Measurements from ENCODE around the gene RIMS3.
A peak's percentile ranks its signal among the peaks of the same experiment; 100 is the strongest.
"Not testable (repeated sequence)": the region's sequence is repeated elsewhere in the genome, so short reads cannot be mapped to it uniquely, and the experiment has no call there.

RIMS3 gene

GRCh38 chr1:40630488-40631223 is 34.8 kb downstream of the RIMS3 start:
- DNase-seq (ENCODE audit: low read depth) = no peak

GRCh38 chr1:40629546-40629945 is 35.9 kb downstream of the RIMS3 start:
- DNase-seq (ENCODE audit: low read depth) = not testable (repeated sequence)

- no peak for DNase-seq (ENCODE audit: low read depth)
These were observed 36.6 kb downstream of the RIMS3 start for GRCh38 chr1:40628903-40629292.

DNA sequence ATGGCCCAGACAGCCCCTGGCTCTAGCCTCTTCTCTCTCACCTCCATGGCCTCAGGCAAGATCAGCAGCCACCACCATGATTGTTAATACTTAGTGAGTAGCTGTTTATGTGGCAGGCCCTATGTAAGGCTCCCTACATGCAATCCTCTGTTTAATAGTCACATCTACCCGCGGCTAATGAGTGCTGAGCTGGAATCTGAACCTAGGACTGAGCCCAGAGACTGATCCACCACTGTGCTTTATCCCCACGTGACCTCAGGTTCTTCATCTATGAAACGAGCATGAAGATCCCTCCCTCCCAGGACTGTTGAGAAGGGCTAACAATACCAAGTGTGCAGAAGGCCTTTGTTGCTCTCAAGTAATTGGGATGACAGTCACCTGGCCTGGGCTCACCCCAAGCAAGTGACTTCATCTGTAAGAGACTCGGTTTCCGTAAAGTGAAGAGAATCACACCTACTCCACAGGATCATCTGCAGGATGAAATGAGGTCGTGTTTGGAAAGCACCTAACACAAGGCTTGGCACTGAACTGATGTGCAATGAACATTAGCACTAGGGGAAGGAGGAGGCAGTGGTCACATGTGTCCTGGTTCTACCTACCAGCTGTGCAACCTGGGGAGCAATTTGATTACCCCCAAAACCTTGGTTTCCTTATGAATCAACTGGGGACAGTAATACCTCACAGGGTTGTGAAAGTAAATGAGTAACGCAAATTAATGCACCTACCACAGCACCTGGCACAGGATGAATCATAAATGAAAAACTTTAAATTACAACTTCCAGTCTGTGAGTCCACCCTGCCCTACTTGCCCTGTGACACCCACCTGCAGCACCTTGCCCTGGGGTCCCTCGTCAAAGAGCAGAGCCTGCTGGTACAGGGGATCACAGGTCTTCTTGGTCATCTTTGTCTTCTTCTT is 37.2 kb downstream of the RIMS3 start:
- no peak for DNase-seq (ENCODE audit: low read depth)

- DNase-seq (ENCODE audit: low read depth) = no peak
These were observed 39.1 kb downstream of the RIMS3 start for GRCh38 chr1:40626383-40626770.

GRCh38 chr1:40625476-40626382 is 39.8 kb downstream of the RIMS3 start:
- DNase-seq (ENCODE audit: low read depth) = no peak

GRCh38 chr1:40625076-40625475 is 40.4 kb downstream of the RIMS3 start:
- no peak for DNase-seq (ENCODE audit: low read depth)

DNA sequence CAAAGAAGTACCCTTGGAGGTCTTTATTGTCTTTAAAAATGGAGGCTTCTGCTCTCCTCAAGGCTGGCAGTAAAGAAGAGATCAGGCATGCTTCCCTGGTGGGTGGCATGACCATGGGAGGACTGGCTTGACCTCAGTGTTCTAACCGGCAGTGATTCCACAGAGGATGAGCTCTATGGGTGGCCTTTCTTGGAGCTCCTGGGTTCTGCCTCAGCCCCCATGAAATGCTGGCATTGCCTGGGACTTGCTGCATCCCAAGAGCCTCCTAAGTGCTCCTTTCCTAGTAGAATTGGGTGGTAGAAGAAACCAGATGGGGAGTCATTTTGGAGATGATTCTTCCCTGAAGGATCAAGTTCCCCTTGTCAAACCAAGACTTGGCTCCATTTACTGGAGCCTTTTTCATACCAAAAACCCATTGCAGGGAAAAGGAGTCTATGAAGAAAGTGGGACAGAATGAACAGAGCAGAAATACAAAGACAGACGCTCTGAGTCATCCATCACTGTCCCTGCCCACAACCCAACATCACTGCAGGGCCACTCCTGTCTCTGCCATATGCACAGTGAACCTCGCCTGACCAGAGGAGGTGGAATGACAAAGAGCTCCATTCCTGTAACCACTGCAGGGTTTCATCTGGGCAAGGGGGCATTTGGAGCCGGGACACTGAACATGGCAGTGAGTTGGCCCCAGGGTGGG is 42.4 kb downstream of the RIMS3 start:
- DNase-seq (ENCODE audit: low read depth) = no peak

GRCh38 chr1:40621821-40622450 is 43.5 kb downstream of the RIMS3 start:
- no peak for DNase-seq (ENCODE audit: low read depth)

DNA sequence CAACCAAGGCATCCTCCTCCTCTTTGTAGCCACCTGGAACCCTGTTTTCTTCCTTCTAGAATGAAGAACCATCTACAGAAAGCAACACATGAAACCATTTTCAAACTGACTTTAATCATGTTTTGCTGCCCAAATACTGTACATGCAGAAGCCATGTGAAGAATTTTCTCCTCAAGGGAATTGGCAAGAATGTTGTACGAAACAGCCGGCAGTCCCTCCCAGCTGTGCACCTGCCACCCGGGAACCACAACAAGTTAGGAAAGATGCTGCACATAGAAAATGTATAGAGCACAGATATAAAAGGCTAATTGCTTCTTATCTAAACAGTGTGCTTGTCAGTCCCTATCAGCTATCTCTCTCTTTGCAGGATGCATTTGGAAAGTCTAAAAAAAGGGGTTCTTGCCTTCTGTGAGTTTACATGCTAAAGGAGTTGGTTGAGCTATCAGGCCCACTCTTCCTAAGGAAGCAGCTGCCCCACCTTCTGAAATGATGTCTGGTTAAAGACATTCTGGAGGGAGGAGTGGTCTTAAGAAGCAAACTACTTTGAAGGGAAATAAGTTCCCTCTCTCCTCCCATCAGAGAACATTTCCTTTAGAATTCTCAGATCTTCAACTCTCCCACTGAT is 44.8 kb downstream of the RIMS3 start:
- no peak for DNase-seq (ENCODE audit: low read depth)

DNA sequence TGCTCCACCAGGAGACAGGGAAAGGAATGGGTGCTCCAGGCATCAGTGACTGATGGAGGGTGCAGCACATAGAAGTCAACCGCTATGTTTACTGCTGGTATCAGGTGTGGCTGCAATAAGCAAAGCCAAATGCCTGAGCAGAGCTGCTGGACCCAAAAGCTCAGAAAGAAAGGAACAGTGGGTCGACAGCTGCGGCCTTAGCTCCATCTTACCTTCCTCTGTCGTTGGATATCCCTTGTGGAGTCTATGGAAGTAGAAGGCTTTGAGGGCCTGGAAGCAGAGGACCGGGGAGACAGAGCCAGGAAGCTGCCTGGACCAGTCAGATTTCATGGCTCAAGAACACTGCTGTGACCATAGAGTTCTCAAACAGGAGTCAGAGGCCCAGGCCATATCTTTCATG is 45.3 kb downstream of the RIMS3 start:
- DNase-seq (ENCODE audit: low read depth) = no peak

DNA sequence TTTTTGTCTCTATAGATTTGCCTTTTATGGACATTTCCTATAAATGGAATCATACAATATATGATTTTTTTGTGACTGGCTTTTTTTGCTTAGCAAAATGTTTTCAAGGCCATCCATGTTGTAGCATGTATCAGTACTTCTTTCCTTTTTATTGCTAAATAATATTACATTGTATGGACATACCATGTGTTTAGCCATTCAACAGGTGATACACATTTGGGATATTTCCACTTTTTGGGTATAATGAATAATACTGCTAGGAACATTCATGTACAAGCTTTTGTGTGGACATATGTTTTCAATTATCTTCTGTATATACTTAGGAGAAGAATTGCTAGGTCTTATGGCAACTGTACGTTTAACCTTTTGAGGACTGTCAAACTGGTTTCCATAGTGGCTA is 47.4 kb downstream of the RIMS3 start:
- no peak for DNase-seq (ENCODE audit: low read depth)

- peak; percentile 54 for DNase-seq (ENCODE audit: low read depth)
These were observed 53.1 kb downstream of the RIMS3 start for GRCh38 chr1:40612345-40612831.

GRCh38 chr1:40610156-40610555 is 55.3 kb downstream of the RIMS3 start:
- no peak for DNase-seq (ENCODE audit: low read depth)

DNA sequence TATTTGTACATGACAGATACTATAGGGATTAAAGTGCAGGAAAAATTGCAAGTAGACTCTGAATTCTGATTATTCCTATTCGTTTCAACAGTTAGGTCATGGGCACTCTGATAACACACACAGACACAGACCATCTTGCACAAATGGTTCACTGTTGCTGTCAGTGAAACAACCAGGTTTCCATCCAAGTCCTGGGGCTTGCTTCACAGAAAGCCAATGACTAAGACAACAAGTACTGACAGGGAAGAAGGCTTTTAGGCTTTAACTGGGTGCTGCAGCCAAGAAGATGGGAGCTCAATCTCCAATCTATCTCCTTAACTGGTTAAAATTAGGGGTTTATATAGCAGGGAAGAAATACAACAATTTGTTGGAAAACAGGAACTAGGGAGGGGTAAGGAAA is 57.6 kb downstream of the RIMS3 start:
- no peak for DNase-seq (ENCODE audit: low read depth)

- no peak for DNase-seq (ENCODE audit: low read depth)
These were observed 58.5 kb downstream of the RIMS3 start for GRCh38 chr1:40606978-40607377.

DNA sequence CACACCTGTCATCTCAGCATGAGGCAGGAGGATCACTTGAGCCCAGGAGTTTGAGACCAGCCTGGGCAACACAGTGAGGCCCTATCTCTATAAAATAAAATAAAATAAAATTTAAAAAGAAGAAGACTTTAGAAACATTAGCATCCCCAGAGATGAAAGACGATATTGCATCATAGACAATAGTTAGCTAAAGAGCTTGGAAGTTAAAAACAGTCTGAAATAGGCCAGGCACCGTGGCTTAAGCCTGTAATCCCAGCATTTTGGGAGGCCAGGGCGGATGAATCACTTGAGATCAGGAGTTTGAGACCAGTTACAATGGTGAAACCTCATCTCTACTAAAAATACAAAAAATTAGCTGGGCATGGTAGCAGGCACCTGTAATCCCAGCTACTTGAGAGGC is 59.3 kb downstream of the RIMS3 start:
- no peak for DNase-seq (ENCODE audit: low read depth)

- DNase-seq (ENCODE audit: low read depth) = no peak
These were observed 65.6 kb downstream of the RIMS3 start for GRCh38 chr1:40599926-40600325.

DNA sequence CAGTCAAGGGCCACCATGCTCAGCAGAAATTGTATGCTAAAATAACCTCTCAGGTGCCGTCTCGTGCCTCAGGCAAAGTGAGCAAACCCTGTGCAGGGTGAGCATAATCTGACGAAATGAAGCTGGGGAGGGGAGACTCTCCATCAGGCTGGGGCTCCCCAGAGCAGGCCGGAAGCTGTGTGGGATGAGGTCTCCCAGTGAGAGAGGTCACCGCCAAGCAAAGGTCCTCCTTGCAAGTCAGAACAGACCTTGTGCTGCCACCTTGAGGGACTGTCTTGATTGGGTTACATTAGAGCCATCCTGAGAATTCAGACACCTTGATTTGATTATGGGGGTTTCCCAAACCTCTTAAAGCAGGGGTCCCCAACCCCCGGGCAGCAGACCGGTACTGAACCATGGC is 69.9 kb downstream of the RIMS3 start:
- no peak for DNase-seq (ENCODE audit: low read depth)

DNA sequence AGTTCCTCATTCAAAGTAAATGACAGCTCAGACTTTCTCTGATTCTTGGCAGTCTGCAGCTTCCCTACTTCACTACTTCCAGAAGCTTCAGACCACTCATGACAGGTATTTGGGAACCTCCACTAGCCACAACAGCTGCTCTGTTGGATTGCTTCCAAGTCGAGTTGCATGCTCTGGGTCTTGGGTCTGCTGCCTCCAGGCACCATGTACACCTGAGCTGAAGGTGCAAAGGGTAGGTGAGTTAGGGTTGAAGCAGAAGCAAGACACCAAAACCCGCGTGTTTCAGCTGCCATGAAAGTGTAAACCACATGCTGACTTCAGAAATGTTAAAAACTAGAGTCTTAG is 71.3 kb downstream of the RIMS3 start:
- no peak for DNase-seq (ENCODE audit: low read depth)

Measured in stimulated activated CD8-positive, alpha-beta memory T cell treated with anti-CD3 and anti-CD28 coated beads, Interleukin-15, amount 100 ng/mL, for 1 hour (primary cell).